Stimulated activated CD8-positive, alpha-beta memory T cell treated with anti-CD3 and anti-CD28 coated beads, Interleukin-7, amount 100 ng/mL, for 24 hours (primary cell): ENCODE results near the gene EIF3B.
"Not testable (repeated sequence)": the region's sequence is repeated elsewhere in the genome, so short reads cannot be mapped to it uniquely, and the experiment has no call there.

Experiments used
- DNase-seq: peaks from one replicate; pipeline ENCODE4 v3.0.0-alpha.2; 2020; ENCODE audit warnings: low read depth

The EIF3B gene

GRCh38 chr7:2347351-2348063 is 7.1 kb upstream of the EIF3B start:
- not testable (repeated sequence) for DNase-seq

- DNase-seq = no peak
These were observed 4.6 kb upstream of the EIF3B start for GRCh38 chr7:2350055-2350454.

GRCh38 chr7:2350861-2351260 is 3.8 kb upstream of the EIF3B start:
- no peak for DNase-seq

- DNase-seq = no peak
These were observed 1.3 kb upstream of the EIF3B start for GRCh38 chr7:2353113-2353935.

GRCh38 chr7:2353936-2354185 is 766 bp upstream of the EIF3B start:
- DNase-seq = peak; percentile 82

GRCh38 chr7:2354939-2355704 is 495 bp downstream of the EIF3B start:
- DNase-seq = no peak

- DNase-seq = no peak
These were observed 1.0 kb downstream of the EIF3B start for GRCh38 chr7:2355705-2356008.

GRCh38 chr7:2357165-2357564 is 2.5 kb downstream of the EIF3B start:
- no peak for DNase-seq

- no peak for DNase-seq
These were observed 2.9 kb downstream of the EIF3B start for GRCh38 chr7:2357571-2357970.

GRCh38 chr7:2358968-2359527 is 4.4 kb downstream of the EIF3B start:
- DNase-seq = no peak

- DNase-seq = no peak
These were observed 5.0 kb downstream of the EIF3B start for GRCh38 chr7:2359610-2360009.

- DNase-seq = no peak
These were observed 6.2 kb downstream of the EIF3B start for GRCh38 chr7:2360796-2361195.

- DNase-seq = no peak
These were observed 7.9 kb downstream of the EIF3B start for GRCh38 chr7:2362385-2363088.

- no peak for DNase-seq
These were observed 14.5 kb downstream of the EIF3B start for GRCh38 chr7:2369139-2369538.

- DNase-seq = no peak
These were observed 16.7 kb downstream of the EIF3B start for GRCh38 chr7:2371329-2371728.

GRCh38 chr7:2372724-2373123 is 18.1 kb downstream of the EIF3B start:
- no peak for DNase-seq

GRCh38 chr7:2373124-2373556 is 18.5 kb downstream of the EIF3B start:
- DNase-seq = no peak

GRCh38 chr7:2373646-2374045 is 19.0 kb downstream of the EIF3B start:
- no peak for DNase-seq

- DNase-seq = no peak
These were observed 19.8 kb downstream of the EIF3B start for GRCh38 chr7:2374401-2374800.

- DNase-seq = no peak
These were observed 20.5 kb downstream of the EIF3B start for GRCh38 chr7:2374830-2375728.
